ENCODE results near the gene PNRC2.
"Not testable (repeated sequence)": the region's sequence is repeated elsewhere in the genome, so short reads cannot be mapped to it uniquely, and the experiment has no call there.

The PNRC2 gene

GRCh38 chr1:23979881-23980727, 20.5 kb downstream of the PNRC2 start, which contains the start of gene SRSF10:
Gene SRSF10 (minus strand): TSS chr1:23980327. CDS start chr1:23980255, 72 bp downstream.
- peak; percentile 93 for DNase-seq
- Mint-ChIP-seq H3K36me3 (ENCODE audit: low read depth) (peaks cover 34% of the 10 kb centered on the region), H3K9me3 (no peaks in the 10 kb centered on the region), H3K4me3 (peak within 1 kb of the TSS; percentile 96), H3K27ac (peak within 1 kb of the TSS; percentile 99), H3K27me3 (ENCODE audit: low read depth, poor library complexity) (peaks cover 3% of the 10 kb centered on the region), H3K4me1 (peaks cover 74% of the 10 kb centered on the region)
- no peak for TF ChIP-seq CTCF (IDR thresholded peaks at IDR 0.05)

GRCh38 chr1:23980728-23981070, 21.1 kb downstream of the PNRC2 start:
- DNase-seq: peak; percentile 30
- H3K36me3 Mint-ChIP-seq (ENCODE audit: low read depth): peaks cover 28% of the 10 kb centered on the region

GRCh38 chr1:23984417-23985186, 25.0 kb downstream of the PNRC2 start:
- Mint-ChIP-seq H3K4me1 (peaks cover 33% of the 10 kb centered on the region), H3K27me3 (ENCODE audit: low read depth, poor library complexity) (peaks cover 3% of the 10 kb centered on the region), H3K4me3 (no peak overlapping the region), H3K36me3 (ENCODE audit: low read depth) (peaks cover 2% of the 10 kb centered on the region), H3K9me3 (peaks cover 13% of the 10 kb centered on the region), H3K27ac (no peak overlapping the region)
- DNase-seq: no peak
- TF ChIP-seq CTCF (IDR thresholded peaks at IDR 0.05): no peak

More at GRCh38 chr1:23980728-23981070, 21.1 kb downstream of the PNRC2 start:
- TF ChIP-seq CTCF (IDR thresholded peaks at IDR 0.05): no peak
- H3K27me3 Mint-ChIP-seq (ENCODE audit: low read depth, poor library complexity): peaks cover 3% of the 10 kb centered on the region
- H3K27ac Mint-ChIP-seq: peak overlapping the region; percentile 99
- no peaks in the 10 kb centered on the region for H3K9me3 Mint-ChIP-seq
- H3K4me3 Mint-ChIP-seq: peak overlapping the region; percentile 96
- peaks cover 72% of the 10 kb centered on the region for H3K4me1 Mint-ChIP-seq

- peaks cover 20% of the 10 kb centered on the region for H3K9me3 Mint-ChIP-seq
- H3K4me1 Mint-ChIP-seq: peaks cover 21% of the 10 kb centered on the region
- not testable (repeated sequence) for H3K27me3 Mint-ChIP-seq (ENCODE audit: low read depth, poor library complexity); DNase-seq; H3K27ac Mint-ChIP-seq; H3K4me3 Mint-ChIP-seq; H3K36me3 Mint-ChIP-seq (ENCODE audit: low read depth)
Measured at GRCh38 chr1:23987038-23987437, 27.4 kb downstream of the PNRC2 start.

- H3K4me1 Mint-ChIP-seq: peaks cover under 1% of the 10 kb centered on the region
- peaks cover 5% of the 10 kb centered on the region for H3K36me3 Mint-ChIP-seq (ENCODE audit: low read depth)
- no peak for DNase-seq
- no peak overlapping the region for H3K4me3 Mint-ChIP-seq
- TF ChIP-seq CTCF (IDR thresholded peaks at IDR 0.05): no peak
- peaks cover 21% of the 10 kb centered on the region for H3K9me3 Mint-ChIP-seq
- peaks cover 3% of the 10 kb centered on the region for H3K27me3 Mint-ChIP-seq (ENCODE audit: low read depth, poor library complexity)
- H3K27ac Mint-ChIP-seq: no peak overlapping the region
Measured at GRCh38 chr1:23989263-23989662, 29.6 kb downstream of the PNRC2 start.

GRCh38 chr1:23992011-23992410, 32.4 kb downstream of the PNRC2 start:
- not testable (repeated sequence) for H3K4me1 Mint-ChIP-seq; H3K36me3 Mint-ChIP-seq (ENCODE audit: low read depth); H3K27me3 Mint-ChIP-seq (ENCODE audit: low read depth, poor library complexity); H3K4me3 Mint-ChIP-seq; DNase-seq; H3K27ac Mint-ChIP-seq
- H3K9me3 Mint-ChIP-seq: peaks cover 22% of the 10 kb centered on the region
